ENCODE data around the gene NRG2.

Gene NRG2

DNA sequence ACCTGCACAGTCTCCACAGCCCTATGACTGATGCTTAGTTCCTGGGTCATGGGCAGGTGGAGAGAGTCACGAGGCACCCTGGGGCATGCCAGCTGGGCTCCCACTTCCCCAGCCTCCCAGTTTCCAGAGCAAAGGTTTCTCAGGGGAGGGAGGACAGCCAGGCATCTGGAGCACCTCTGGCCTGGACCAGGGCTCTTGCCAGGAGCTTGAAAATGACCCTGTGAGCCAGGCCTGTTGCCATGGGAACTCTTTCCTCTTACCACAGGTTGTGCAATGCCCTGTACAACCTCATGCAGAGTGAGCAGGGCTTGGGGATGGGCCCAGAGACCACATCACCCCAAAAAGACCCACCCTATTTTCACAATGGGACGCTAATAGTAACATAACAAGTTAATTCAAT lies 134.3 kb downstream of the NRG2 start:
- no peak for TF ChIP-seq CTCF (IDR thresholded peaks at IDR 0.05; ENCODE audit: control insufficient read depth, insufficient read depth, low read depth, low read length, missing control alignments)
- H3K4me3 ChIP-seq (ENCODE audit: control insufficient read depth, low read depth, low read length) = no peak overlapping the region
- peak; percentile 2 for DNase-seq (ENCODE audit: low read depth)

GRCh38 chr5:139906661-139907060 lies 136.4 kb downstream of the NRG2 start:
- H3K4me3 ChIP-seq (ENCODE audit: control insufficient read depth, low read depth, low read length) = no peak overlapping the region
- TF ChIP-seq CTCF (IDR thresholded peaks at IDR 0.05; ENCODE audit: control insufficient read depth, insufficient read depth, low read depth, low read length, missing control alignments) = no peak
- no peak for DNase-seq (ENCODE audit: low read depth)

DNA sequence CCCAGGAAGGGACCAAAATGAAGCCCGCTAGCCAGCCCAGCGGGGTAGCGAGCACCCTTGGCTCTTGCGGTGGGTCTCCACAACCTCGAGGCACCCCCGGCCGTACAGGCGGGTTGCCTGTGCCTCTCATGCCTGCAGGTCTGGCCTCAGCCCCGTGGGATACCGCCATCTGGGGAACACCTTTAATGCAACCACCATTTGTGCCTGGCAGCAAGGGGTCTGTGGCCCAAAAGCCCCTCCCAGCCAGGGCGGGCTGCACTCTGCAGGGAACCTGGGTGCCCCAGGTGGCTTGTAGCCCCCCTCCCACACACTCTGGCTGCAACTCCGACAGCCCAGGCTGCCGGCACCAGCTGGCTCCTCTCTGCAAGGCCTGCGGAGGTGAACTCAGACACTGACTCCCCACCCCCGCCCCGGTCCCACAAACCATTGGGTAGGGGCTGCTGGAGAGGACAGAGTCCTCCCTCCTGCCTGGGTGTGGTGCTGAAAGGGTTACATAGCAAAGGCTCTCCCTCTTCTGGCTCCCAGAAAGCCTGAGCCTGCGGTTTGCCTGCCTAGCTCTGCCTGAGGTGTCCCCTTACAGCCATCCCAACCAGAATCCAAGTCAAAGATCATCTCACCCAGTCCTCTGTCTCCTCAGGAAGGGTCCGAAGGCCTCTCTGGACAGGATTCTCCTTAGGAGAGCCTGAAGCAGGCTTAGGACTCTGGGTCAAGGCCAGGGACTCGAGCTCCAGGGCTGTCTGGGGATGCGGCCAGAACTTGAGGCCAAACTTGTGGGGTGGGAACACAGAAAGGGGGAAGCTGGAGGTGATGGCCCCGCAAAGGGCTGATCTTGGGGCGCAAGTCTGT lies 138.1 kb downstream of the NRG2 start:
- no peak overlapping the region for H3K4me3 ChIP-seq (ENCODE audit: control insufficient read depth, low read depth, low read length)
- no peak for TF ChIP-seq CTCF (IDR thresholded peaks at IDR 0.05; ENCODE audit: control insufficient read depth, insufficient read depth, low read depth, low read length, missing control alignments)

DNA sequence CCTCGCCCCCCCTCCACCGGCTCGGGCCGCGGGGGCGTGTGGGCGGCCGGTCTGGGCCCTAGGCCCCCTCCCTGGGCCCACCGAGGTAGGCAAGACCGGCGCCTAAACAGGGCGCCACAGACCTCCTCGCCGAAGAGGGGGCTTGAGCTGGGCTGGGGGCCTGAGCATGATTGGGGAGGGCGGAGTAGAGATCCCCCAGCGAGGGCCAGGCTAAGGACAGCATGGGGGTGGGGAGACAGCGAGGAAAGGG lies 138.6 kb downstream of the NRG2 start:
- DNase-seq (ENCODE audit: low read depth) = no peak
- H3K4me3 ChIP-seq (ENCODE audit: control insufficient read depth, low read depth, low read length) = no peak overlapping the region
- TF ChIP-seq CTCF (IDR thresholded peaks at IDR 0.05; ENCODE audit: control insufficient read depth, insufficient read depth, low read depth, low read length, missing control alignments) = no peak

More for the DNA sequence above, 138.1 kb downstream of the NRG2 start:
- DNase-seq (ENCODE audit: low read depth) = no peak

- H3K4me3 ChIP-seq (ENCODE audit: control insufficient read depth, low read depth, low read length) = no peak overlapping the region; the same call in 1 of the 2 replicates
- no peak for DNase-seq (ENCODE audit: low read depth)
Measured at GRCh38 chr5:139903795-139904565, 139.1 kb downstream of the NRG2 start.

GRCh38 chr5:139903450-139903794 lies 139.7 kb downstream of the NRG2 start:
- no peak for DNase-seq (ENCODE audit: low read depth)
- no peak overlapping the region for H3K4me3 ChIP-seq (ENCODE audit: control insufficient read depth, low read depth, low read length)
- TF ChIP-seq CTCF (IDR thresholded peaks at IDR 0.05; ENCODE audit: control insufficient read depth, insufficient read depth, low read depth, low read length, missing control alignments) = no peak

More at GRCh38 chr5:139903795-139904565, 139.1 kb downstream of the NRG2 start:
- TF ChIP-seq CTCF (IDR thresholded peaks at IDR 0.05; ENCODE audit: control insufficient read depth, insufficient read depth, low read depth, low read length, missing control alignments) = no peak

Measured in AG09309 (cell line).